GM12864 (cell line): ENCODE data around the gene NUP85.
"Not testable (repeated sequence)": the region's sequence is repeated elsewhere in the genome, so short reads cannot be mapped to it uniquely, and the experiment has no call there.

ENCODE experiments used
- DNase-seq: peaks from one replicate; pipeline ENCODE4 v3.0.0-alpha.2; 2011; ENCODE audit warnings: low read depth
- H3K4me3 ChIP-seq: 2 replicates; pipeline ENCODE4 v1.5.1; 2011; ENCODE audit warnings: mild to moderate bottlenecking, low read depth, low read length, control low read depth
- CTCF ChIP-seq: IDR thresholded peaks from 2 replicates; pipeline ENCODE4 v1.5.1; 2011; ENCODE audit warnings: low read depth, mild to moderate bottlenecking, moderate library complexity, low read length, control low read depth, inconsistent platforms; ENCODE audit errors: missing control alignments

NUP85 gene

GRCh38 chr17:75205037-75205792, at the start of gene NUP85:
NUP85 (plus strand) TSS chr17:75205679; CDS start chr17:75205762, 83 bp downstream.
- H3K4me3 ChIP-seq = peak within 1 kb of the TSS; percentile 59
- no peak for TF ChIP-seq CTCF
- DNase-seq = peak; percentile 63

GRCh38 chr17:75158480-75158879, 47.0 kb upstream of the NUP85 start:
- DNase-seq, H3K4me3 ChIP-seq: not testable (repeated sequence)

- no peak overlapping the region for H3K4me3 ChIP-seq
- no peak for DNase-seq
- no peak for TF ChIP-seq CTCF
Measured at GRCh38 chr17:75159196-75160031, 46.1 kb upstream of the NUP85 start.

- no peak for TF ChIP-seq CTCF
- DNase-seq = no peak
- H3K4me3 ChIP-seq = no peak overlapping the region
Measured at GRCh38 chr17:75160211-75160610, 45.3 kb upstream of the NUP85 start.

GRCh38 chr17:75163074-75163473, 42.4 kb upstream of the NUP85 start:
- no peak for DNase-seq
- H3K4me3 ChIP-seq = no peak overlapping the region
- TF ChIP-seq CTCF = no peak

GRCh38 chr17:75164606-75165005, 40.9 kb upstream of the NUP85 start:
- H3K4me3 ChIP-seq, DNase-seq: not testable (repeated sequence)

GRCh38 chr17:75168998-75169397, 36.5 kb upstream of the NUP85 start:
- no peak for DNase-seq
- H3K4me3 ChIP-seq = no peak overlapping the region
- no peak for TF ChIP-seq CTCF

- no peak overlapping the region for H3K4me3 ChIP-seq
- no peak for TF ChIP-seq CTCF
- DNase-seq = no peak
Measured at GRCh38 chr17:75173526-75173925, 32.0 kb upstream of the NUP85 start.
